Heart left ventricle (tissue), 16 donors: ENCODE measurements around the gene TERC. TPM values are rescaled to one million over a fixed set of nuclear protein-coding genes. Genes with fewer than 3 reads are reported as not detected.
A peak's percentile ranks its signal among the peaks of the same experiment; 100 is the strongest.

Experiments used
- ATAC-seq, 4 donors: fragments of 200-7000 bp; cut with Tn5 transposase; one replicate each; pipeline ENCODE4 v1.9.1; 2020 to 2022; ENCODE audit warnings: moderate library complexity in 4 of 4, mild to moderate bottlenecking in 3 of 4, moderate number of reproducible peaks in 1 of 4
- DNase-seq, 5 donors: peaks; one replicate each; pipeline ENCODE4 v3.0.0-alpha.2; 2020
- H3K27ac ChIP-seq, 12 donors: fragments of 200-600 bp; sonication (generic) in 4 of 12; one replicate each; pipeline versions ENCODE4 v1.5.0 to v1.8.0; 2016 to 2022; ENCODE audit warnings: mild to moderate bottlenecking in 2 of 12
- H3K27me3 ChIP-seq, 9 donors: fragments of 200-600 bp; sonication (generic) in 2 of 9; one replicate each; pipeline versions ENCODE4 v1.5.1 to v1.8.0; 2016 to 2022; ENCODE audit warnings: mild to moderate bottlenecking in 3 of 9
- H3K36me3 ChIP-seq, 9 donors: fragments of 200-600 bp; sonication (generic) in 2 of 9; one replicate each; pipeline versions ENCODE4 v1.5.0 to v1.8.0; 2018 to 2022; ENCODE audit warnings: mild to moderate bottlenecking in 2 of 9
- H3K4me1 ChIP-seq, 12 donors: fragments of 200-600 bp; sonication (generic) in 4 of 12; one replicate each; pipeline versions ENCODE4 v1.5.0 to v1.8.0; 2016 to 2022; ENCODE audit warnings: mild to moderate bottlenecking in 3 of 12
- H3K4me3 ChIP-seq, 12 donors: fragments of 200-600 bp; sonication (generic) in 4 of 12; one replicate each; pipeline versions ENCODE4 v1.5.0 to v1.8.0; 2017 to 2022; ENCODE audit warnings: mild to moderate bottlenecking in 9 of 12, moderate library complexity in 4 of 12
- H3K9me3 ChIP-seq, 12 donors: fragments of 200-600 bp; sonication (generic) in 4 of 12; one replicate each; pipeline versions ENCODE4 v1.5.0 to v1.8.0; 2016 to 2022; ENCODE audit warnings: mild to moderate bottlenecking in 1 of 12
- CTCF ChIP-seq, 12 donors: fragments of 200-600 bp; sonication (generic) in 4 of 12; IDR thresholded peaks; one replicate each; pipeline versions ENCODE4 v1.5.0 to v1.8.0; 2018 to 2022; ENCODE audit warnings: antibody characterized with exemption in 12 of 12, mild to moderate bottlenecking in 5 of 12
- POLR2A ChIP-seq, 2 donors: fragments of 450-650 bp; IDR thresholded peaks; one replicate each; pipeline ENCODE4 v1.6.1; 2017; ENCODE audit warnings: antibody characterized with exemption in 2 of 2, mild to moderate bottlenecking in 2 of 2, moderate library complexity in 2 of 2
- WGBS, 4 donors: extraction: QIAGEN DNeasy Blood & Tissue Kit in 2 of 4; methylation state at CpG; one replicate each; pipeline versions ENCODE4 v1.1.5 to v1.1.7; 2013 to 2018; 5-methylcytosine and 5-hydroxymethylcytosine counted together
- intact Hi-C, 10 donors: fragments of 100-400 bp; cut with DNase I; formaldehyde crosslinking; loops; one replicate each; pipeline versions ENCODE4 v1.11.1 to v1.14.2; 2022
- polyA plus RNA-seq, 2 donors: library from polyadenylated mRNA; stranded (reverse); fragments of 200-250 nt; gene quantifications; one replicate each; pipeline ENCODE4 v1.2.3, GENCODE V29; 2013
- total RNA-seq, 9 donors: library from RNA; depleted of rRNA in 2 of 9; stranded (reverse); fragments of >200 nt in 2 of 9; fragmentation: NEBNext Ultra II Directional in 3 of 9; extraction: Animal tissue kit (Norgen Biotek cat#: 25700) in 3 of 9; gene quantifications; one replicate each; pipeline versions ENCODE4 v1.1.0 to v1.2.4, GENCODE V29; 2016 to 2023
- donor health status: ischemic (EF 13 %, LVEDD 7.1; RV severe dilation, severe dysfunction).
- donor health status: healthy with polysubstance abuse.
- donor health status: DM: no; HTN: yes; CAD: no.
- donor health status: DM: no; HTN: no; CAD: no.
- donor health status: ischemic (EF 25% LVEDD 6.9; RV normal size, moderate dysfunction).
- donor health status: ischemic (EF 25% LVEDD 5.7; RV mildly dilated, moderate dysfunction).
- donor health status: healthy.
- donor health status: DM: yes; HTN: yes; CAD: no.
- donor health status: ischemic (EF 35%, LVEDD 5.7; RV mildly dilated, moderate dysfunction).
- donor health status: nonischemic (EF 11% LVEDD 7.7; RV severe dilation, severe dysfunction).
- donor health status: DM: yes; HTN: yes; CAD: no.
- donor health status: PGD.
- donor health status: ischemic (EF 29% LVEDD 5.4; RV normal size, mild dysfunction).
- donor health status: nonischemic (EF 23%, LVEDD 6.1; RV moderate dilation, normal function).

TERC gene
- total and polyA plus RNA-seq, 11 donors, result 1.0 to 60.8 (median 3.1) TPM; not detected in 4

DNA sequence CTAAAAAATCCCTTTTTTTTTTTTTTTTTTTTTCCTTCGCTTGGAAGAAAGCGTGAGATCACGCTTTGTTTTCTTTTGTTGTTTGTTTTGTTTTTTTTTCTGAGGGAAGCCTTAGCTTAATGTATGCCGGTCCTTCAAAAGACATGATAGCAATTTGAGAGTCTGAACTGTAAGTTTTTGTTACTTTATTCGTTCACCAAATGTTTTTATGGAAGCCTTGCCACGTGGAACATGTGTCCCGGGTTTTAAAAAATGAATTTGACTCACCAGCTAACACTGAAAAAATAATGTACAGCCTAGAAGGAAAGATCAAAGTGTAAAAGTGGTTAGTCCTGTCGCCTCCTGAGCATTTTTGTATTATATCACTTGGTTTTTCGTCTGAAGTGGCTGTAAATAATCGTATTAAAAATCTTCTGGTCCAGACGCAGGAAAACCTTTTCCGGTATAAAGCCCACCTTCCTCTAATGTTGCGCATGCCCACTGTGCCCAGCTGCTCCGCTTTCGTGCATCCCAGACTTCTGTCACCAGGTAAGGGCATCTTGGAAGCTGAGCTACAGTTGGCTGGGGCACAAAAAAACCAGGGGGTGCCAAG, 7.5 kb upstream of the TERC start:
- H3K4me1 ChIP-seq, result peaks cover 0 to 28% (median 24%) of the 10 kb centered on the region in 12 donors
- H3K27ac ChIP-seq, result peak overlapping the region; percentile 96 to 100 (median 98)
- no peaks in the 10 kb centered on the region for H3K27me3 ChIP-seq
- 0 to 1% (median 1%) methylated on average over 15 of the region's 15 CpGs for WGBS, 4 donors
- intact Hi-C loops, result loop anchor here in 2 of 10 donors (5.0 to 10.0 kb wide), 2 partner anchors 192 to 195 kb away; partner anchors contain the start of gene SEC62 (in 2 of the 2)
- DNase-seq (peak; percentile 73 to 81 (median 77)), ATAC-seq (peak; percentile 65 to 79 (median 71))
- H3K9me3 ChIP-seq, result no peaks in the 10 kb centered on the region
- H3K36me3 ChIP-seq, result peaks cover 0 to 34% (median 30%) of the 10 kb centered on the region in 9 donors
- TF ChIP-seq CTCF (IDR thresholded peaks at IDR 0.05), result no peak
- TF ChIP-seq POLR2A (IDR thresholded peaks at IDR 0.05), result no peak
- H3K4me3 ChIP-seq, result peak overlapping the region; percentile 61 to 97 (median 81)

DNA sequence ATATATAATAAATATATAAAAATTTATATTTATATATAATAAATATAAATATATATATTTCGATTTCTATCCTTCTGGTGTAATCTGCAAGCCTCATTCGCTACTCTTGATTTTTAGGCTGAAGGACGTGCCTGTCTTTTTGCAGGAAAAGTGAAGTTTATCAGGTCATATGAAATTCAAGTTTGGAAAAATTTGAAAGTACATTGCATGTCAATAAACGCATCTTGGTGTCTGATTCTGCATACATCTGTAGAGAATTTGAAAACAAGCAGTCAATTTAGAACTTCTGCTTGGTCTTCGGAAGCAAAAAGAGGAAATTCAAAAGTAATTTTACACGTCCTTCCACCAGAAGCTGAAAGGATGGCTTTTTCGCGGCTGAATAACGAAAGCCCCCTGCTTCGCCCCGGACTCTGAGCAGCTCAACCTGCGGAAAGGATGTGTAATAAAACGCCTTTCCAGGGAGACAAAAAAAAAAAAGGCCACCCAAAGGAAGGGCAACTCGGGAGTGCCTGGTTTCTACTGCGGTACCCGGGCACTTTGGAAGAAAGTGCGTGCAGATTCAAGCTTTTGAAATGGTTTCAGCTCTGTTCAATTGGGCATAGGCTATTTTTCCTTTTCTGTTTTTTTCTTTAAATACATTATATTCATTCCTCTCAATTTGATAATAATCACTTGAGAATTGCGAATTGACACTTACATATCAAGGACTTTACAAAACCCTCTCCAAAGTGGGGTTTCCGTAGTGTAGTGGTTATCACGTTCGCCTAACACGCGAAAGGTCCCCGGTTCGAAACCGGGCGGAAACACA, 6.8 kb upstream of the TERC start:
- intact Hi-C loops, result loop anchor here in 2 of 10 donors (5.0 to 10.0 kb wide), 2 partner anchors 193 to 196 kb away; partner anchors contain the start of gene SEC62 (in 2 of the 2)
- WGBS, 4 donors, result 1% methylated on average over 27 of the region's 27 CpGs
- Histone ChIP-seq H3K27ac (peak overlapping the region; percentile 96 to 100 (median 98)), H3K9me3 (no peaks in the 10 kb centered on the region), H3K4me3 (peak overlapping the region; percentile 61 to 97 (median 81)), H3K36me3 (peaks cover 0 to 27% (median 23%) of the 10 kb centered on the region in 9 donors), H3K4me1 (peaks cover 0 to 28% (median 24%) of the 10 kb centered on the region in 12 donors), H3K27me3 (no peaks in the 10 kb centered on the region)
- TF ChIP-seq CTCF (IDR thresholded peaks at IDR 0.05), result no peak
- no peak for TF ChIP-seq POLR2A (IDR thresholded peaks at IDR 0.05)
- DNase-seq (peak in 4 of 5 donors; percentile 32 to 41 (median 34)), ATAC-seq (peak in 2 of 4 donors; percentile 34 to 37)

- TF ChIP-seq POLR2A (IDR thresholded peaks at IDR 0.05) (peak in 1 of 2 donors; percentile 28), CTCF (IDR thresholded peaks at IDR 0.05) (no peak)
- ATAC-seq, result peak in 3 of 4 donors; percentile 15 to 33 (median 16)
Measured at GRCh38 chr3:169769287-169770181, 4.7 kb upstream of the TERC start, which contains the start of gene ACTRT3. Gene ACTRT3, minus strand, starts transcription at chr3:169769561. Its CDS starts 41 bp downstream, at chr3:169769520.

More at GRCh38 chr3:169769287-169770181, 4.7 kb upstream of the TERC start, which contains the start of gene ACTRT3:
- 10 to 27% (median 20%) methylated on average over 8 to 51 of the region's 51 CpGs for WGBS, 4 donors
- DNase-seq, result peak; percentile 64 to 87 (median 80)
- Histone ChIP-seq H3K27me3 (no peaks in the 10 kb centered on the region), H3K9me3 (peaks cover 0 to 6% (median 0%) of the 10 kb centered on the region in 12 donors), H3K36me3 (peaks cover 0 to 5% (median 3%) of the 10 kb centered on the region in 9 donors), H3K27ac (peak within 1 kb of the TSS; percentile 79 to 92 (median 85)), H3K4me1 (peaks cover 0 to 12% (median 9%) of the 10 kb centered on the region in 12 donors), H3K4me3 (peak within 1 kb of the TSS; percentile 19 to 76 (median 69))
- intact Hi-C loops, result loop anchor here in 6 of 10 donors (5.0 to 10.0 kb wide), 6 partner anchors 195 to 625 kb away; partner anchors contain the start of genes SEC62 (in 4 of the 6) and SKIL (in 1 of the 6)
